GM23338 (cell line): ENCODE measurements around the gene PLPPR3. TPM values are rescaled to one million over a fixed set of nuclear protein-coding genes. Genes with fewer than 3 reads are reported as not detected.
A peak's percentile ranks its signal among the peaks of the same experiment; 100 is the strongest.

ENCODE experiments used
- ATAC-seq: fragments of 200-7000 bp; cut with Tn5 transposase; 3 replicates; pipeline ENCODE4 v1.9.1; 2020
- DNase-seq: peaks from one replicate; pipeline ENCODE4 v3.0.0-alpha.2; 2015; ENCODE audit warnings: low spot score
- H2AFZ ChIP-seq: fragments of 200-600 bp; sonication (generic); 2 replicates; pipeline ENCODE4 v1.8.0; 2016; ENCODE audit warnings: antibody characterized with exemption, mild to moderate bottlenecking, moderate library complexity
- H3F3A ChIP-seq: fragments of 200-600 bp; sonication (generic); replicated peaks from 2 replicates; pipeline ENCODE4 v1.8.0; 2017; ENCODE audit warnings: antibody characterized with exemption, mixed run types, low read depth
- H3K27ac ChIP-seq: fragments of 200-600 bp; sonication (generic); 2 replicates; pipeline ENCODE4 v1.6.1; 2016; ENCODE audit warnings: low read depth
- H3K27me3 ChIP-seq: fragments of 200-600 bp; sonication (generic); 2 replicates; pipeline ENCODE4 v1.8.0; 2016; ENCODE audit warnings: mild to moderate bottlenecking, mixed run types, moderate library complexity; ENCODE audit not compliant: insufficient read depth
- H3K36me3 ChIP-seq: fragments of 200-600 bp; sonication (generic); 2 replicates; pipeline ENCODE4 v1.8.0; 2016; ENCODE audit warnings: mild to moderate bottlenecking; ENCODE audit not compliant: insufficient read depth
- H3K4me1 ChIP-seq: fragments of 200-600 bp; sonication (generic); 2 replicates; pipeline ENCODE4 v1.8.0; 2016; ENCODE audit warnings: mild to moderate bottlenecking, moderate library complexity; ENCODE audit not compliant: insufficient read depth
- H3K4me2 ChIP-seq: fragments of 200-600 bp; sonication (generic); 2 replicates; pipeline ENCODE4 v1.7.1; 2017; ENCODE audit warnings: mixed run types
- H3K4me3 ChIP-seq: fragments of 200-600 bp; sonication (generic); 2 replicates; pipeline ENCODE4 v1.6.1; 2016; ENCODE audit warnings: mixed run types
- H3K79me2 ChIP-seq: fragments of 200-600 bp; sonication (generic); replicated peaks from 2 replicates; pipeline ENCODE4 v1.8.0; 2017; ENCODE audit warnings: mild to moderate bottlenecking; ENCODE audit not compliant: insufficient read depth
- H3K9me2 ChIP-seq: fragments of 200-600 bp; sonication (generic); 2 replicates; pipeline ENCODE4 v1.8.0; 2017; ENCODE audit not compliant: insufficient read depth
- H4K20me1 ChIP-seq: fragments of 200-600 bp; sonication (generic); replicated peaks from 2 replicates; pipeline ENCODE4 v1.8.0; 2017; ENCODE audit warnings: mild to moderate bottlenecking; ENCODE audit not compliant: insufficient read depth
- H3K27ac Mint-ChIP-seq: 2 replicates; pipeline ENCODE4 v1.8.0; 2020; ENCODE audit warnings: inconsistent platforms, mild to moderate bottlenecking, moderate library complexity, mixed read lengths
- H3K27me3 Mint-ChIP-seq: 3 replicates; pipeline ENCODE4 v1.8.0; 2022; ENCODE audit warnings: low read depth, mild to moderate bottlenecking, moderate library complexity, mixed read lengths, inconsistent platforms; ENCODE audit not compliant: insufficient read depth, poor library complexity
- H3K36me3 Mint-ChIP-seq: 3 replicates; pipeline ENCODE4 v1.8.0; 2021; ENCODE audit warnings: low read depth, mild to moderate bottlenecking, inconsistent platforms, moderate library complexity, mixed read lengths
- H3K4me1 Mint-ChIP-seq: 3 replicates; pipeline ENCODE4 v1.8.0; 2020; ENCODE audit warnings: mild to moderate bottlenecking, inconsistent platforms, mixed read lengths
- H3K4me3 Mint-ChIP-seq: 3 replicates; pipeline ENCODE4 v1.8.0; 2021; ENCODE audit warnings: moderate library complexity, mild to moderate bottlenecking, inconsistent platforms, mixed read lengths
- H3K9me3 Mint-ChIP-seq: 3 replicates; pipeline ENCODE4 v1.8.0; 2020; ENCODE audit warnings: moderate library complexity, mild to moderate bottlenecking, inconsistent platforms, mixed read lengths
- EZH2phosphoT487 ChIP-seq: fragments of 200-600 bp; sonication (generic); IDR thresholded peaks from one replicate; pipeline ENCODE4 v1.8.1; 2018; ENCODE audit warnings: antibody characterized with exemption; ENCODE audit not compliant: unreplicated experiment
- POLR2AphosphoS5 ChIP-seq: IDR thresholded peaks from 2 replicates; pipeline ENCODE4 v1.6.1; 2016; ENCODE audit warnings: antibody characterized with exemption, low read depth
- ZNF114 ChIP-seq: fragments of 250-450 bp; sonication (Bioruptor Pico); IDR thresholded peaks from 2 replicates; pipeline ENCODE4 v1.5.0; 2020; ENCODE audit warnings: mild to moderate bottlenecking, moderate library complexity
- polyA plus RNA-seq: library from polyadenylated mRNA; unstranded; fragments of >200 nt; fragmentation: Nextera tagmentation; extraction: Ambion mirVana; gene quantifications from 2 replicates; pipeline ENCODE4 v1.2.1, GENCODE V29; 2016
- total RNA-seq: library from RNA; depleted of rRNA; stranded (reverse); fragments of >200 nt; shearing (Covaris generic); gene quantifications from 2 replicates; pipeline ENCODE4 v1.2.3, GENCODE V29; 2014
- TF ChIP-seq, protein P1 (sequence below): fragments of 250-450 bp; sonication (Bioruptor Pico); IDR thresholded peaks from 2 replicates; pipeline ENCODE4 v1.5.0; 2020; ENCODE audit warnings: mild to moderate bottlenecking, moderate library complexity
- TF ChIP-seq, protein P2 (sequence below), 2 experiments: fragments of 200-600 bp in 1 of 2; sonication (generic) in 1 of 2; conservative IDR thresholded peaks; 2 replicates each; pipeline versions ENCODE4 v1.5.1 to v1.6.1; 2016 to 2017; ENCODE audit warnings: antibody characterized with exemption in 2 of 2, low read depth in 2 of 2, mild to moderate bottlenecking in 2 of 2, moderate library complexity in 1 of 2

PLPPR3 gene
- total and polyA plus RNA-seq, 2 experiments from 2014 or later: 14.8 to 81.1 TPM

DNA sequence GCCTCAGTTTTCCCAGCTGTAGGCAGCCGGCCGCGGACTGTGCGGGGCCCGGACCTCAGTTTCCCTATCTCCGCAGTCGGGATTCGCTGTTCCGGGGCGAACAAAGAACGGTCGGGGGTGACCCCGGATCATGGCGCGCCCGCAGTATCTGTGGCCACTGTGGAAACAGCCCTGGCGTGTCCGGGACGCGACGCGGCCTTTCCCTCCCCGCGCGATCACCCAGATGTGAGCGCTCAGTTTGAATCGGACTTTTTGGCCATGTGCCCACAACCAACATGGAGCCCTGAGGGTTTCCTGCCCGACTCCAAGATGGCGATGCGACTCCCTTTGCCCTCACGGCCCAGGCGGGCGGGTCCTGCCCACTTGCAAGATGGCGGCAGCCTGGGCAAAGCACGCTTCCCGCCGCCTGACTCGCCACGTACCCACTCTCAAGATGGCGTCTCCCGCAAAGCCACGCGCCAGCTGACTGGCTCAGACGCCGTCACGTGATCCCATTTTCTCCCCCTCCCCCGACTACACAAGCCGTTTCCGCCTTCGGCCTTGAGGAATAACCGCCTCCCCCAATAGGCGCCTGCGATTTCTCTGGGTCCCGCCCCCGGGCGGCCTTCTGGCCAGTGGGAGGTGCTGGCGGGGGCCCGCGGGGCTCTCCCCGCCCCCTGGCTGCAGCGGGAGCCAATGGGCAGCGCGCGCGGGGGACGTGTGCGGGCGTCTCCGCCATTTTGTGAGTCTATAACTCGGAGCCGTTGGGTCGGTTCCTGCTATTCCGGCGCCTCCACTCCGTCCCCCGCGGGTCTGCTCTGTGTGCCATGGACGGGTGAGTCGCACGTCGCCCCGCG is 24.8 kb downstream of the PLPPR3 start, which contains the start of gene PTBP1 (continued):
- TF ChIP-seq, protein P1, sequence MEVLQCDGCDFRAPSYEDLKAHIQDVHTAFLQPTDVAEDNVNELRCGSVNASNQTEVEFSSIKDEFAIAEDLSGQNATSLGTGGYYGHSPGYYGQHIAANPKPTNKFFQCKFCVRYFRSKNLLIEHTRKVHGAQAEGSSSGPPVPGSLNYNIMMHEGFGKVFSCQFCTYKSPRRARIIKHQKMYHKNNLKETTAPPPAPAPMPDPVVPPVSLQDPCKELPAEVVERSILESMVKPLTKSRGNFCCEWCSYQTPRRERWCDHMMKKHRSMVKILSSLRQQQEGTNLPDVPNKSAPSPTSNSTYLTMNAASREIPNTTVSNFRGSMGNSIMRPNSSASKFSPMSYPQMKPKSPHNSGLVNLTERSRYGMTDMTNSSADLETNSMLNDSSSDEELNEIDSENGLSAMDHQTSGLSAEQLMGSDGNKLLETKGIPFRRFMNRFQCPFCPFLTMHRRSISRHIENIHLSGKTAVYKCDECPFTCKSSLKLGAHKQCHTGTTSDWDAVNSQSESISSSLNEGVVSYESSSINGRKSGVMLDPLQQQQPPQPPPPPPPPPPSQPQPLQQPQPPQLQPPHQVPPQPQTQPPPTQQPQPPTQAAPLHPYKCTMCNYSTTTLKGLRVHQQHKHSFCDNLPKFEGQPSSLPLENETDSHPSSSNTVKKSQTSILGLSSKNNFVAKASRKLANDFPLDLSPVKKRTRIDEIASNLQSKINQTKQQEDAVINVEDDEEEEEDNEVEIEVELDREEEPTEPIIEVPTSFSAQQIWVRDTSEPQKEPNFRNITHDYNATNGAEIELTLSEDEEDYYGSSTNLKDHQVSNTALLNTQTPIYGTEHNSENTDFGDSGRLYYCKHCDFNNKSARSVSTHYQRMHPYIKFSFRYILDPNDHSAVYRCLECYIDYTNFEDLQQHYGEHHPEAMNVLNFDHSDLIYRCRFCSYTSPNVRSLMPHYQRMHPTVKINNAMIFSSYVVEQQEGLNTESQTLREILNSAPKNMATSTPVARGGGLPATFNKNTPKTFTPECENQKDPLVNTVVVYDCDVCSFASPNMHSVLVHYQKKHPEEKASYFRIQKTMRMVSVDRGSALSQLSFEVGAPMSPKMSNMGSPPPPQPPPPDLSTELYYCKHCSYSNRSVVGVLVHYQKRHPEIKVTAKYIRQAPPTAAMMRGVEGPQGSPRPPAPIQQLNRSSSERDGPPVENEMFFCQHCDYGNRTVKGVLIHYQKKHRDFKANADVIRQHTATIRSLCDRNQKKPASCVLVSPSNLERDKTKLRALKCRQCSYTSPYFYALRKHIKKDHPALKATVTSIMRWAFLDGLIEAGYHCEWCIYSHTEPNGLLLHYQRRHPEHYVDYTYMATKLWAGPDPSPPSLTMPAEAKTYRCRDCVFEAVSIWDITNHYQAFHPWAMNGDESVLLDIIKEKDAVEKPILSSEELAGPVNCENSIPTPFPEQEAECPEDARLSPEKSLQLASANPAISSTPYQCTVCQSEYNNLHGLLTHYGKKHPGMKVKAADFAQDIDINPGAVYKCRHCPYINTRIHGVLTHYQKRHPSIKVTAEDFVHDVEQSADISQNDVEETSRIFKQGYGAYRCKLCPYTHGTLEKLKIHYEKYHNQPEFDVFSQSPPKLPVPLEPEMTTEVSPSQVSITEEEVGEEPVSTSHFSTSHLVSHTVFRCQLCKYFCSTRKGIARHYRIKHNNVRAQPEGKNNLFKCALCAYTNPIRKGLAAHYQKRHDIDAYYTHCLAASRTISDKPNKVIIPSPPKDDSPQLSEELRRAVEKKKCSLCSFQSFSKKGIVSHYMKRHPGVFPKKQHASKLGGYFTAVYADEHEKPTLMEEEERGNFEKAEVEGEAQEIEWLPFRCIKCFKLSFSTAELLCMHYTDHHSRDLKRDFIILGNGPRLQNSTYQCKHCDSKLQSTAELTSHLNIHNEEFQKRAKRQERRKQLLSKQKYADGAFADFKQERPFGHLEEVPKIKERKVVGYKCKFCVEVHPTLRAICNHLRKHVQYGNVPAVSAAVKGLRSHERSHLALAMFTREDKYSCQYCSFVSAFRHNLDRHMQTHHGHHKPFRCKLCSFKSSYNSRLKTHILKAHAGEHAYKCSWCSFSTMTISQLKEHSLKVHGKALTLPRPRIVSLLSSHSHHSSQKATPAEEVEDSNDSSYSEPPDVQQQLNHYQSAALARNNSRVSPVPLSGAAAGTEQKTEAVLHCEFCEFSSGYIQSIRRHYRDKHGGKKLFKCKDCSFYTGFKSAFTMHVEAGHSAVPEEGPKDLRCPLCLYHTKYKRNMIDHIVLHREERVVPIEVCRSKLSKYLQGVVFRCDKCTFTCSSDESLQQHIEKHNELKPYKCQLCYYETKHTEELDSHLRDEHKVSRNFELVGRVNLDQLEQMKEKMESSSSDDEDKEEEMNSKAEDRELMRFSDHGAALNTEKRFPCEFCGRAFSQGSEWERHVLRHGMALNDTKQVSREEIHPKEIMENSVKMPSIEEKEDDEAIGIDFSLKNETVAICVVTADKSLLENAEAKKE (CRISPR knock-in tag): no peak
- no peak for TF ChIP-seq ZNF114 (CRISPR knock-in tag)

DNA sequence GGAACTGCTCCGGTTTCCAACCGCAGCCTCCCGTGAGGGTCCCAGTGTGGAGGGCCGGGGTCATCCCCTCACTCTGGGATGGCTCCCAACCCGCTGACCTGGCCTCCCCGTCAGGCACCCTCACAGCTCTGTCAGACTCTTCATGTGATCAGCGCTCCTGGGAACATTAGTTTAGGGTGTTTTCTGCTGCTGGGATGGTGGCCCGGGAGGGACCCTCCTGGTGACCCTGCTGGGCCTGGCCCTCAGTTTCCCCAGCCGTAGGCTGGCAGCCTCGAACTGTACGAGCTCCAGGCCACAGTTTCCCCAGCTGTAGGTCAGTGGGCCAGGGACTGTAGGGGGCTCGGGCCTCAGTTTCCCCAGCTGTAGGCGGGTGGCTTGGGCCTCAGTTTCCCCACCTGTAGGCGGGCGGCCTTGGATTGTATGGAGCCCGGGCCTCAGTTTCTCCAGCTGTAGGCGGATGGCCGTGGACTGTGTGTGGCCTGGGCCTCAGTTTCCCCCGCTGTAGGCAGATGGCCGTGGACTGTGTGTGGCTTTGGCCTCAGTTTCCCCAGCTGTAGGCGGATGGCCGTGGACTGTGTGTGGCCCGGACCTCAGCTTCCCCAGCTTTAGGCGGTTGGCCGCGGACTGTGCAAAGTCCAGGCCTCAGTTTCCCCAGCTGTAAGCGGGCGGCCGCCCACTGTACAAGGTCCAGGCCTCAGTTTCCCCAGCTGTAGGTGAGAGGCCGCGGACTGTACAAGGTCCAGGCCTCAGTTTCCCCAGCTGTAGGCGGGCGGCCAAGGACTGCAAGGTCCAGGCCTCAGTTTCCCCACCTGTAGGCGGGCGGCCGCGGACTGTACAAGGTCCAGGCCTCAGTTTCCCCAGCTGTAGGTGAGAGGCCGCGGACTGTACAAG is 25.8 kb downstream of the PLPPR3 start:
- peaks cover 9% of the 10 kb centered on the region; the same call in 1 of the 2 replicates for H3K36me3 ChIP-seq
- no peaks in the 10 kb centered on the region for H3K27me3 ChIP-seq
- H3K27me3 Mint-ChIP-seq: peaks cover 18% of the 10 kb centered on the region
- H3K4me2 ChIP-seq: peak overlapping the region; percentile 70; the same call in 1 of the 2 replicates
- peaks cover 25% of the 10 kb centered on the region for H3K36me3 Mint-ChIP-seq
- no peak overlapping the region; the same call in 2 of the 3 replicates for H3K4me3 Mint-ChIP-seq
- H4K20me1 ChIP-seq: peaks cover 25% of the 10 kb centered on the region
- peaks cover 31% of the 10 kb centered on the region for H3K79me2 ChIP-seq
- TF ChIP-seq, protein P2, sequence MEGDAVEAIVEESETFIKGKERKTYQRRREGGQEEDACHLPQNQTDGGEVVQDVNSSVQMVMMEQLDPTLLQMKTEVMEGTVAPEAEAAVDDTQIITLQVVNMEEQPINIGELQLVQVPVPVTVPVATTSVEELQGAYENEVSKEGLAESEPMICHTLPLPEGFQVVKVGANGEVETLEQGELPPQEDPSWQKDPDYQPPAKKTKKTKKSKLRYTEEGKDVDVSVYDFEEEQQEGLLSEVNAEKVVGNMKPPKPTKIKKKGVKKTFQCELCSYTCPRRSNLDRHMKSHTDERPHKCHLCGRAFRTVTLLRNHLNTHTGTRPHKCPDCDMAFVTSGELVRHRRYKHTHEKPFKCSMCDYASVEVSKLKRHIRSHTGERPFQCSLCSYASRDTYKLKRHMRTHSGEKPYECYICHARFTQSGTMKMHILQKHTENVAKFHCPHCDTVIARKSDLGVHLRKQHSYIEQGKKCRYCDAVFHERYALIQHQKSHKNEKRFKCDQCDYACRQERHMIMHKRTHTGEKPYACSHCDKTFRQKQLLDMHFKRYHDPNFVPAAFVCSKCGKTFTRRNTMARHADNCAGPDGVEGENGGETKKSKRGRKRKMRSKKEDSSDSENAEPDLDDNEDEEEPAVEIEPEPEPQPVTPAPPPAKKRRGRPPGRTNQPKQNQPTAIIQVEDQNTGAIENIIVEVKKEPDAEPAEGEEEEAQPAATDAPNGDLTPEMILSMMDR (conservative IDR thresholded peaks at IDR 0.05; ENCODE audit: low read depth in 2 of 2): no peak
- TF ChIP-seq EZH2phosphoT487 (no peak), POLR2AphosphoS5 (no peak), ZNF114 (CRISPR knock-in tag) (no peak)
- H3K27ac Mint-ChIP-seq: no peak overlapping the region
- peaks cover 39% of the 10 kb centered on the region for H3K4me1 ChIP-seq
- H3K27ac ChIP-seq: no peak overlapping the region
- ATAC-seq (no peak), DNase-seq (no peak)
- H3K9me3 Mint-ChIP-seq: no peaks in the 10 kb centered on the region
- no peak overlapping the region for H2AFZ ChIP-seq
- peak overlapping the region; percentile 52 for H3K4me3 ChIP-seq
- H3F3A ChIP-seq: peaks cover 19% of the 10 kb centered on the region; the same call in 1 of the 2 replicates
- no peaks in the 10 kb centered on the region for H3K9me2 ChIP-seq
- peaks cover 31% of the 10 kb centered on the region for H3K4me1 Mint-ChIP-seq
